Measurements from ENCODE around the gene CITED2. TPM values are rescaled to one million over a fixed set of nuclear protein-coding genes. Genes with fewer than 3 reads are reported as not detected.

The CITED2 gene
- total RNA-seq, 1 donor from 2014 or later = 421 TPM

- no peak overlapping the region for H3K4me3 Mint-ChIP-seq (ENCODE audit: unreplicated experiment)
- no peak overlapping the region for H3K27ac Mint-ChIP-seq (ENCODE audit: unreplicated experiment)
- no peaks in the 10 kb centered on the region for H3K36me3 Mint-ChIP-seq (ENCODE audit: unreplicated experiment)
- TF ChIP-seq CTCF (IDR thresholded peaks at IDR 0.05) = no peak
- H3K4me1 Mint-ChIP-seq (ENCODE audit: unreplicated experiment) = no peaks in the 10 kb centered on the region
- H3K27me3 Mint-ChIP-seq (ENCODE audit: unreplicated experiment) = no peaks in the 10 kb centered on the region
- DNase-seq (ENCODE audit: extremely low spot score, unreplicated experiment) = no peak
- H3K9me3 Mint-ChIP-seq (ENCODE audit: unreplicated experiment) = peaks cover 4% of the 10 kb centered on the region
Observed at GRCh38 chr6:139344186-139344963, 30.1 kb downstream of the CITED2 start.

GRCh38 chr6:139343052-139343750 lies 31.2 kb downstream of the CITED2 start:
- H3K4me1 Mint-ChIP-seq (ENCODE audit: unreplicated experiment) = no peaks in the 10 kb centered on the region
- peaks cover 4% of the 10 kb centered on the region for H3K9me3 Mint-ChIP-seq (ENCODE audit: unreplicated experiment)
- H3K27me3 Mint-ChIP-seq (ENCODE audit: unreplicated experiment) = no peaks in the 10 kb centered on the region
- no peak overlapping the region for H3K27ac Mint-ChIP-seq (ENCODE audit: unreplicated experiment)
- no peak overlapping the region for H3K4me3 Mint-ChIP-seq (ENCODE audit: unreplicated experiment)
- no peak for DNase-seq (ENCODE audit: extremely low spot score, unreplicated experiment)
- no peak for TF ChIP-seq CTCF (IDR thresholded peaks at IDR 0.05)
- no peaks in the 10 kb centered on the region for H3K36me3 Mint-ChIP-seq (ENCODE audit: unreplicated experiment)

GRCh38 chr6:139341060-139341459 lies 33.4 kb downstream of the CITED2 start:
- no peaks in the 10 kb centered on the region for H3K36me3 Mint-ChIP-seq (ENCODE audit: unreplicated experiment)
- H3K4me3 Mint-ChIP-seq (ENCODE audit: unreplicated experiment) = no peak overlapping the region
- H3K4me1 Mint-ChIP-seq (ENCODE audit: unreplicated experiment) = no peaks in the 10 kb centered on the region
- no peak overlapping the region for H3K27ac Mint-ChIP-seq (ENCODE audit: unreplicated experiment)
- DNase-seq (ENCODE audit: extremely low spot score, unreplicated experiment) = no peak
- peaks cover 4% of the 10 kb centered on the region for H3K9me3 Mint-ChIP-seq (ENCODE audit: unreplicated experiment)
- no peak for TF ChIP-seq CTCF (IDR thresholded peaks at IDR 0.05)
- H3K27me3 Mint-ChIP-seq (ENCODE audit: unreplicated experiment) = no peaks in the 10 kb centered on the region

GRCh38 chr6:139338795-139339194 lies 35.7 kb downstream of the CITED2 start:
- no peak for DNase-seq (ENCODE audit: extremely low spot score, unreplicated experiment)
- Mint-ChIP-seq H3K9me3 (ENCODE audit: unreplicated experiment) (peaks cover 4% of the 10 kb centered on the region), H3K36me3 (ENCODE audit: unreplicated experiment) (no peaks in the 10 kb centered on the region), H3K27ac (ENCODE audit: unreplicated experiment) (no peak overlapping the region), H3K4me1 (ENCODE audit: unreplicated experiment) (no peaks in the 10 kb centered on the region), H3K4me3 (ENCODE audit: unreplicated experiment) (no peak overlapping the region), H3K27me3 (ENCODE audit: unreplicated experiment) (no peaks in the 10 kb centered on the region)
- TF ChIP-seq CTCF (IDR thresholded peaks at IDR 0.05) = no peak

- DNase-seq (ENCODE audit: extremely low spot score, unreplicated experiment) = no peak
- Mint-ChIP-seq H3K36me3 (ENCODE audit: unreplicated experiment) (no peaks in the 10 kb centered on the region), H3K9me3 (ENCODE audit: unreplicated experiment) (peaks cover 4% of the 10 kb centered on the region), H3K27me3 (ENCODE audit: unreplicated experiment) (no peaks in the 10 kb centered on the region), H3K27ac (ENCODE audit: unreplicated experiment) (no peak overlapping the region), H3K4me3 (ENCODE audit: unreplicated experiment) (no peak overlapping the region), H3K4me1 (ENCODE audit: unreplicated experiment) (no peaks in the 10 kb centered on the region)
- no peak for TF ChIP-seq CTCF (IDR thresholded peaks at IDR 0.05)
Observed at GRCh38 chr6:139337830-139338229, 36.6 kb downstream of the CITED2 start.

Data from osteocyte (in vitro differentiated cells).